ENCODE results near the gene KCNQ4.

KCNQ4 gene

GRCh38 chr1:40783001-40783905, at the start of gene KCNQ4:
TSS of gene KCNQ4 (plus strand) at chr1:40783787. CDS start at chr1:40784094, 307 bp downstream.
- no peak for DNase-seq (ENCODE audit: low read depth)

- no peak for DNase-seq (ENCODE audit: low read depth)
Measured at GRCh38 chr1:40734882-40735628, 48.5 kb upstream of the KCNQ4 start.

- DNase-seq (ENCODE audit: low read depth) = peak; percentile 55
Measured at GRCh38 chr1:40736085-40736531, 47.5 kb upstream of the KCNQ4 start.

- DNase-seq (ENCODE audit: low read depth) = no peak
Measured at GRCh38 chr1:40738831-40739230, 44.8 kb upstream of the KCNQ4 start.

GRCh38 chr1:40739455-40740008, 44.1 kb upstream of the KCNQ4 start:
- no peak for DNase-seq (ENCODE audit: low read depth)

GRCh38 chr1:40740039-40740996, 43.3 kb upstream of the KCNQ4 start:
- peak; percentile 4 for DNase-seq (ENCODE audit: low read depth)

GRCh38 chr1:40740997-40741736, 42.4 kb upstream of the KCNQ4 start:
- DNase-seq (ENCODE audit: low read depth) = no peak

GRCh38 chr1:40742363-40743061, 41.1 kb upstream of the KCNQ4 start:
- DNase-seq (ENCODE audit: low read depth) = no peak

- no peak for DNase-seq (ENCODE audit: low read depth)
Measured at GRCh38 chr1:40743452-40743851, 40.1 kb upstream of the KCNQ4 start.

- DNase-seq (ENCODE audit: low read depth) = no peak
Measured at GRCh38 chr1:40743860-40744259, 39.7 kb upstream of the KCNQ4 start.

- DNase-seq (ENCODE audit: low read depth) = peak; percentile 38
Measured at GRCh38 chr1:40745176-40745575, 38.4 kb upstream of the KCNQ4 start.

GRCh38 chr1:40746344-40747090, 37.1 kb upstream of the KCNQ4 start:
- DNase-seq (ENCODE audit: low read depth) = no peak

- no peak for DNase-seq (ENCODE audit: low read depth)
Measured at GRCh38 chr1:40748841-40749718, 34.5 kb upstream of the KCNQ4 start.

- DNase-seq (ENCODE audit: low read depth) = no peak
Measured at GRCh38 chr1:40749817-40750216, 33.8 kb upstream of the KCNQ4 start.

GRCh38 chr1:40750451-40750908, 33.1 kb upstream of the KCNQ4 start:
- DNase-seq (ENCODE audit: low read depth) = no peak

- DNase-seq (ENCODE audit: low read depth) = no peak
Measured at GRCh38 chr1:40751802-40752201, 31.8 kb upstream of the KCNQ4 start.

- DNase-seq (ENCODE audit: low read depth) = no peak
Measured at GRCh38 chr1:40753142-40753882, 30.3 kb upstream of the KCNQ4 start.

GRCh38 chr1:40754201-40754600, 29.4 kb upstream of the KCNQ4 start:
- no peak for DNase-seq (ENCODE audit: low read depth)

Measured in fibroblast of gingiva (primary cell).